ENCODE results near the gene KANSL1.
"Not testable (repeated sequence)": the region's sequence is repeated elsewhere in the genome, so short reads cannot be mapped to it uniquely, and the experiment has no call there.

DNA sequence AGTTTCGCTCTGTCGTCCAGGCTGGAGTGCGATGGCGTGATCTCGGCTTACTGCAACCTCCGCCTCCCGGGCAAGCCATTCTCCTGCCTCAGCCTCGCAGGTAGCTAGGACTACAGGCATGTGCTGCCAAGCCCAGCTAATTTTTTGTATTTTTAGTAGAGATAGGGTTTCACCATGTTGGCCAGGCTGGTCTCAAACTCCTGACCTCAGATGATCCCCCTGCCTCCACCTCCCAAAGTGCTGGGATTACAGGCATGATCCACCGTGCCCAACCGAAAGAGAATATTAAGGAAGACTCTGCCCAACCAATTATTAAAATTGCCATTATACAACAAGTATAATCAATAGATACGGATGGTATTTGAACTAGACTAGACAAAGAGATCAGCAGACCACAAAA lies 82.0 kb downstream of the KANSL1 start:
- TF ChIP-seq, protein P1, sequence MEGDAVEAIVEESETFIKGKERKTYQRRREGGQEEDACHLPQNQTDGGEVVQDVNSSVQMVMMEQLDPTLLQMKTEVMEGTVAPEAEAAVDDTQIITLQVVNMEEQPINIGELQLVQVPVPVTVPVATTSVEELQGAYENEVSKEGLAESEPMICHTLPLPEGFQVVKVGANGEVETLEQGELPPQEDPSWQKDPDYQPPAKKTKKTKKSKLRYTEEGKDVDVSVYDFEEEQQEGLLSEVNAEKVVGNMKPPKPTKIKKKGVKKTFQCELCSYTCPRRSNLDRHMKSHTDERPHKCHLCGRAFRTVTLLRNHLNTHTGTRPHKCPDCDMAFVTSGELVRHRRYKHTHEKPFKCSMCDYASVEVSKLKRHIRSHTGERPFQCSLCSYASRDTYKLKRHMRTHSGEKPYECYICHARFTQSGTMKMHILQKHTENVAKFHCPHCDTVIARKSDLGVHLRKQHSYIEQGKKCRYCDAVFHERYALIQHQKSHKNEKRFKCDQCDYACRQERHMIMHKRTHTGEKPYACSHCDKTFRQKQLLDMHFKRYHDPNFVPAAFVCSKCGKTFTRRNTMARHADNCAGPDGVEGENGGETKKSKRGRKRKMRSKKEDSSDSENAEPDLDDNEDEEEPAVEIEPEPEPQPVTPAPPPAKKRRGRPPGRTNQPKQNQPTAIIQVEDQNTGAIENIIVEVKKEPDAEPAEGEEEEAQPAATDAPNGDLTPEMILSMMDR (IDR thresholded peaks at IDR 0.05): not testable (repeated sequence)
- not testable (repeated sequence) for TF ChIP-seq CHD2 (IDR thresholded peaks at IDR 0.05; ENCODE audit: low read length, partially characterized antibody); TAF1 (IDR thresholded peaks at IDR 0.05; ENCODE audit: borderline replicate concordance, low read depth, low read length); RXRA (IDR thresholded peaks at IDR 0.05; ENCODE audit: borderline replicate concordance, low read depth); RCOR1 (IDR thresholded peaks at IDR 0.05; ENCODE audit: low read length); GABPA (IDR thresholded peaks at IDR 0.05; ENCODE audit: low read depth); POLR2AphosphoS5 (IDR thresholded peaks at IDR 0.05; ENCODE audit: low read depth, low read length); JUND (IDR thresholded peaks at IDR 0.05); YY1 (IDR thresholded peaks at IDR 0.05; ENCODE audit: low read depth); RAD21 (IDR thresholded peaks at IDR 0.05; ENCODE audit: low read length)
- TF ChIP-seq, protein P2, sequence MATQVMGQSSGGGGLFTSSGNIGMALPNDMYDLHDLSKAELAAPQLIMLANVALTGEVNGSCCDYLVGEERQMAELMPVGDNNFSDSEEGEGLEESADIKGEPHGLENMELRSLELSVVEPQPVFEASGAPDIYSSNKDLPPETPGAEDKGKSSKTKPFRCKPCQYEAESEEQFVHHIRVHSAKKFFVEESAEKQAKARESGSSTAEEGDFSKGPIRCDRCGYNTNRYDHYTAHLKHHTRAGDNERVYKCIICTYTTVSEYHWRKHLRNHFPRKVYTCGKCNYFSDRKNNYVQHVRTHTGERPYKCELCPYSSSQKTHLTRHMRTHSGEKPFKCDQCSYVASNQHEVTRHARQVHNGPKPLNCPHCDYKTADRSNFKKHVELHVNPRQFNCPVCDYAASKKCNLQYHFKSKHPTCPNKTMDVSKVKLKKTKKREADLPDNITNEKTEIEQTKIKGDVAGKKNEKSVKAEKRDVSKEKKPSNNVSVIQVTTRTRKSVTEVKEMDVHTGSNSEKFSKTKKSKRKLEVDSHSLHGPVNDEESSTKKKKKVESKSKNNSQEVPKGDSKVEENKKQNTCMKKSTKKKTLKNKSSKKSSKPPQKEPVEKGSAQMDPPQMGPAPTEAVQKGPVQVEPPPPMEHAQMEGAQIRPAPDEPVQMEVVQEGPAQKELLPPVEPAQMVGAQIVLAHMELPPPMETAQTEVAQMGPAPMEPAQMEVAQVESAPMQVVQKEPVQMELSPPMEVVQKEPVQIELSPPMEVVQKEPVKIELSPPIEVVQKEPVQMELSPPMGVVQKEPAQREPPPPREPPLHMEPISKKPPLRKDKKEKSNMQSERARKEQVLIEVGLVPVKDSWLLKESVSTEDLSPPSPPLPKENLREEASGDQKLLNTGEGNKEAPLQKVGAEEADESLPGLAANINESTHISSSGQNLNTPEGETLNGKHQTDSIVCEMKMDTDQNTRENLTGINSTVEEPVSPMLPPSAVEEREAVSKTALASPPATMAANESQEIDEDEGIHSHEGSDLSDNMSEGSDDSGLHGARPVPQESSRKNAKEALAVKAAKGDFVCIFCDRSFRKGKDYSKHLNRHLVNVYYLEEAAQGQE (IDR thresholded peaks at IDR 0.05; ENCODE audit: low read depth, low read length): not testable (repeated sequence)
- TF ChIP-seq, protein P3, sequence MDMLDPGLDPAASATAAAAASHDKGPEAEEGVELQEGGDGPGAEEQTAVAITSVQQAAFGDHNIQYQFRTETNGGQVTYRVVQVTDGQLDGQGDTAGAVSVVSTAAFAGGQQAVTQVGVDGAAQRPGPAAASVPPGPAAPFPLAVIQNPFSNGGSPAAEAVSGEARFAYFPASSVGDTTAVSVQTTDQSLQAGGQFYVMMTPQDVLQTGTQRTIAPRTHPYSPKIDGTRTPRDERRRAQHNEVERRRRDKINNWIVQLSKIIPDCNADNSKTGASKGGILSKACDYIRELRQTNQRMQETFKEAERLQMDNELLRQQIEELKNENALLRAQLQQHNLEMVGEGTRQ (IDR thresholded peaks at IDR 0.05; ENCODE audit: borderline replicate concordance, low read depth, low read length): not testable (repeated sequence)
- TF ChIP-seq, protein P4, sequence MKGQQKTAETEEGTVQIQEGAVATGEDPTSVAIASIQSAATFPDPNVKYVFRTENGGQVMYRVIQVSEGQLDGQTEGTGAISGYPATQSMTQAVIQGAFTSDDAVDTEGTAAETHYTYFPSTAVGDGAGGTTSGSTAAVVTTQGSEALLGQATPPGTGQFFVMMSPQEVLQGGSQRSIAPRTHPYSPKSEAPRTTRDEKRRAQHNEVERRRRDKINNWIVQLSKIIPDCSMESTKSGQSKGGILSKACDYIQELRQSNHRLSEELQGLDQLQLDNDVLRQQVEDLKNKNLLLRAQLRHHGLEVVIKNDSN (IDR thresholded peaks at IDR 0.05; ENCODE audit: borderline replicate concordance, low read depth): not testable (repeated sequence)
- TF ChIP-seq, protein P5, sequence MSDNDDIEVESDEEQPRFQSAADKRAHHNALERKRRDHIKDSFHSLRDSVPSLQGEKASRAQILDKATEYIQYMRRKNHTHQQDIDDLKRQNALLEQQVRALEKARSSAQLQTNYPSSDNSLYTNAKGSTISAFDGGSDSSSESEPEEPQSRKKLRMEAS (IDR thresholded peaks at IDR 0.05; ENCODE audit: low read depth): not testable (repeated sequence)
